ENCODE measurements around the gene TEDDM1.
"Not testable (repeated sequence)": the region's sequence is repeated elsewhere in the genome, so short reads cannot be mapped to it uniquely, and the experiment has no call there.

TEDDM1 gene

GRCh38 chr1:182405578-182405977, 5.1 kb upstream of the TEDDM1 start:
- DNase-seq: no peak

GRCh38 chr1:182404781-182405180, 4.3 kb upstream of the TEDDM1 start:
- no peak for DNase-seq

- DNase-seq: no peak
Observed at GRCh38 chr1:182397653-182398393, 2.6 kb downstream of the TEDDM1 start.

- DNase-seq: no peak
Observed at GRCh38 chr1:182395906-182396305, 4.6 kb downstream of the TEDDM1 start.

GRCh38 chr1:182394055-182394775, 6.3 kb downstream of the TEDDM1 start:
- no peak for DNase-seq

- peak in 1 of 2 donors; percentile 24 for DNase-seq
Observed at GRCh38 chr1:182392050-182393028, 8.1 kb downstream of the TEDDM1 start.

GRCh38 chr1:182391362-182392049, 9.0 kb downstream of the TEDDM1 start, which contains the start of gene GLUL:
TSS of gene GLUL (minus strand) at chr1:182391790. CDS start at chr1:182388737, 3,053 bp downstream.
- peak; percentile 53 to 71 for DNase-seq

GRCh38 chr1:182391028-182391361, 9.5 kb downstream of the TEDDM1 start:
- no peak for DNase-seq

GRCh38 chr1:182389619-182390047, 10.8 kb downstream of the TEDDM1 start:
- no peak for DNase-seq

GRCh38 chr1:182388392-182389134, 11.9 kb downstream of the TEDDM1 start:
- DNase-seq: no peak

GRCh38 chr1:182387566-182387965, 12.9 kb downstream of the TEDDM1 start:
- DNase-seq: no peak

- DNase-seq: no peak
Observed at GRCh38 chr1:182386980-182387379, 13.5 kb downstream of the TEDDM1 start.

- no peak for DNase-seq
Observed at GRCh38 chr1:182385885-182386853, 14.3 kb downstream of the TEDDM1 start.

GRCh38 chr1:182384387-182384960, 16.0 kb downstream of the TEDDM1 start:
- DNase-seq: no peak

GRCh38 chr1:182383934-182384333, 16.5 kb downstream of the TEDDM1 start:
- no peak for DNase-seq

- no peak for DNase-seq
Observed at GRCh38 chr1:182383037-182383661, 17.3 kb downstream of the TEDDM1 start.

GRCh38 chr1:182381962-182382819, 18.3 kb downstream of the TEDDM1 start:
- DNase-seq: no peak

GRCh38 chr1:182380199-182380598, 20.3 kb downstream of the TEDDM1 start:
- no peak for DNase-seq

GRCh38 chr1:182379781-182380180, 20.7 kb downstream of the TEDDM1 start:
- not testable (repeated sequence) for DNase-seq
